ENCODE results near the gene MAMDC2. TPM values are rescaled to one million over a fixed set of nuclear protein-coding genes. Genes with fewer than 3 reads are reported as not detected.

MAMDC2 gene
- polyA plus RNA-seq, 3 donors from 2014 or later: 0.22 to 0.81 TPM; not detected in 1

DNA sequence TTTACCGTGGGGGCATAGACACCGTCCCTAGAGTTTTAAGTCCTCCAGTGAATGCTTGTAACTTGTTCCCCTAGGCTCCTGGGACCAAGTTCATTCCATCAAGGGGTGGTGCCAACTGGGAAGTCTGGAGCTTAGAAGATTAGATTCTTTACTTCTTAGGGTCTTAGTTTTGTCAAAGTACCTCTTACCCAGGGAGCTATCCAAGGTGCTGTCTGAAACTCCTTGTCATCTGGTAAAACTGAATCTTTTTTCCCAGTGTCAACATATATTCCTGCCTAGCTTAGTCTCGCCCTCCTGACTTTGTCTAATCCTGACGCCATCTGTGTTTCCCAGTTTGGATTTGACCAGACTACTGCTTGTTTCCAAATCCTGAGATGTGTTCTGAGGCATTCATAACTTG lies 41.6 kb downstream of the MAMDC2 start:
- Mint-ChIP-seq H3K4me3 (no peak overlapping the region), H3K36me3 (no peaks in the 10 kb centered on the region), H3K27me3 (ENCODE audit: low read depth in 3 of 3) (peaks cover 2 to 16% (median 5%) of the 10 kb centered on the region in 3 donors), H3K27ac (no peak overlapping the region), H3K9me3 (peaks cover 0 to 4% (median 0%) of the 10 kb centered on the region in 6 donors), H3K4me1 (peaks cover 0 to 6% of the 10 kb centered on the region in 2 donors)
- no peak for DNase-seq

DNA sequence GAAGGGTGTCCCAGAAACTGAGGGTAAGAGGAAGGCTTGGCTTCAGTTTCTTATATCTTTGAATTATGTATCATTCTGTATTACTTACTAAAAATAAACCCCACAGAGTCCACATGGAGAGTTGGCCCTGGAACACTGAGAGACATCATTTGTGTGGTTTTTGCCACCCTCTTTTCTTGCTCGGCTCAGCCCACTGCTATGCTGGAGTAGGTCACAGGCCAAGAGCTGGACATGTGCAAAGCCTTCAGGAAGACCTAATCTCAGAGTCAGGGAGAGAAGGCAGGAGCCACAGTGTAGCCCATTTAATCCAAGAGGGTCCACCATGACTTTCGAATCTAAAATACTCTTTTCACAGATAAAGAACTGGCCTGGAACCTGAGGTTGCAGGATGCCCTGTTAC lies 47.5 kb downstream of the MAMDC2 start:
- H3K36me3 Mint-ChIP-seq: no peaks in the 10 kb centered on the region
- peaks cover 5 to 10% (median 5%) of the 10 kb centered on the region in 3 donors for H3K27me3 Mint-ChIP-seq (ENCODE audit: low read depth in 3 of 3)
- H3K27ac Mint-ChIP-seq: no peak overlapping the region
- H3K4me3 Mint-ChIP-seq: no peak overlapping the region
- H3K9me3 Mint-ChIP-seq: peaks cover 0 to 2% (median under 1%) of the 10 kb centered on the region in 6 donors
- no peak for DNase-seq
- H3K4me1 Mint-ChIP-seq: peaks cover 4 to 16% of the 10 kb centered on the region in 2 donors

DNA sequence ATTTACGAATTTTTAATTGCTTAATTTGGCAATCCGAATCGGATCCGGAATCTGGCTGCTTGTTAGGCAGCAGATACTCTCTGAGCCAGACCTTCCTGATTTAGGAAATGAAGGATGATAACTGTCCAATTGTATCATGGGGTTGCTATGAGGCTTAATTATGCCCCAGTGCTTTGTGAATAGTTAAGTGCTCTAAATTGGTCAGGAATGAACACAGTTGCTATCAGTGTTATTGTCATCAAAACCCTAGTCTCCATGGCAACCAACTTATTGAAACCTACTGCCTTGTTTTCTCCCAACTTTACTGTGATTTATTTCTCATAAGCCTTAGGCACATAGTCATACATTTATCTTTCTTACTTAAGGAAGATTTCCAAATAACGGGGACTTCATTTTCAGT lies 47.9 kb downstream of the MAMDC2 start:
- Mint-ChIP-seq H3K4me3 (no peak overlapping the region), H3K9me3 (peaks cover 0 to 2% (median under 1%) of the 10 kb centered on the region in 6 donors), H3K27ac (no peak overlapping the region), H3K36me3 (no peaks in the 10 kb centered on the region), H3K4me1 (peaks cover 4 to 16% of the 10 kb centered on the region in 2 donors), H3K27me3 (ENCODE audit: low read depth in 3 of 3) (peaks cover 5 to 10% (median 5%) of the 10 kb centered on the region in 3 donors)
- no peak for DNase-seq

DNA sequence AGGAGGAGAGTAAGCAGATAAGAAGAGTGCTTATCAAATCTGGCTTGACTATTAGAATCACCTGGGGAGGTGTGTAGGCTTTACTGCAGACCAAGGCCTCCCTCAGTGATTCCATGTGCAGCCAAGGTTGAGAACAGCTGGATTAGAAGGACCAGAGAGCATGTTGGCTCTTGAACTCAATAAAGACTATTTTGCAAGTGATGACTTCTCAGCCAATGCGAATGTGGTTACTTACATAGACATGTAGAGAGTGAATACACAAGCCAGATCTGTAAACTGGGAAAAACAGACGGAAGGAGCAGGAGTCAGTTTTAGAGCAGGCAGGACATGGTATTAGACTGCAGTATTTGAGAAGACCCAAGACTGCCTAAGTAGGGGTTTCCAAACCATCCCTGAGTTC lies 48.5 kb downstream of the MAMDC2 start:
- no peak overlapping the region for H3K4me3 Mint-ChIP-seq
- peaks cover 0 to 2% (median under 1%) of the 10 kb centered on the region in 6 donors for H3K9me3 Mint-ChIP-seq
- H3K27ac Mint-ChIP-seq: no peak overlapping the region
- no peak for DNase-seq
- peaks cover 5 to 10% (median 5%) of the 10 kb centered on the region in 3 donors for H3K27me3 Mint-ChIP-seq (ENCODE audit: low read depth in 3 of 3)
- H3K4me1 Mint-ChIP-seq: peaks cover 4 to 16% of the 10 kb centered on the region in 2 donors
- H3K36me3 Mint-ChIP-seq: no peaks in the 10 kb centered on the region

DNA sequence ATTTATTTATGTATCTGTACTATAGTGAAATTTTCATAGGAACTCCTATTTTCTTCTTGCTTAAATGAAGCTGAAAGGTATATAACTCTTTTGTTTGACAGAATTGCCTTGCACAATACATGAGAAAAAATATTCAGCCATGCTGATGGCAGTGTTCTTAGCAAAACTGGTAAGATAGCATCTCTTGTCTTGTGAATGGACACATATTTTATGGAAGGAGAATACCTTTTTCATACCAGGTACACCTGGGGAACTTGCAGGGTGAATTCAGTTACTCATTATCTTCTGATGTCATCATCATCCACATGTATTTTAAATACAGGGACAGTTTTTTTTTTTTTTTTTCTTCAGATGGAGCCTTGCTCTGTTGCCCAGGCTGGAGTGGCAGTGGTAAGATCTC lies 49.4 kb downstream of the MAMDC2 start:
- Mint-ChIP-seq H3K36me3 (no peaks in the 10 kb centered on the region), H3K4me3 (no peak overlapping the region)

DNA sequence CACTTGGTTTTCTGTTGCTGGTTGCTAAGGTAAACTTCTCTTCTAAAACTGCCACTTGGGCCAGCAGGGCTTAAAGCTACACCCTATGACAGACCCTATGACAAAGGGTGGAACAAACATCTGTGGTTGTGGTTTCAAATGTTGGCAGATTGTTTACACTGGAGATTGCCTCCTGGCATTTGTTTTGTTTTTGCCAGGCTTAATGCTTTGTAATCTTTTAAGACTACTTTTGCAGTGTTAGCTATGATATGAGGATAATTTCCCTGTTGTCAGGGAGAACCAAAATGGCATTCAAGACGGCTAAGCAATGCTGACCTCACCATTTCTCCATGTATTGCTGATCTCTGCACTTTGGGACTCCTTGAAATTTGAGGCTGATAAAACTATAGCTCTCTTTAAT lies 50.3 kb downstream of the MAMDC2 start:
- peaks cover 2 to 7% (median 3%) of the 10 kb centered on the region in 3 donors for H3K27me3 Mint-ChIP-seq (ENCODE audit: low read depth in 3 of 3)
- H3K4me3 Mint-ChIP-seq: peak overlapping the region in 2 of 5 donors; percentile 10 to 24
- H3K27ac Mint-ChIP-seq: peak overlapping the region in 4 of 6 donors; percentile 12 to 66 (median 40)
- H3K36me3 Mint-ChIP-seq: no peaks in the 10 kb centered on the region
- peaks cover 4 to 16% of the 10 kb centered on the region in 2 donors for H3K4me1 Mint-ChIP-seq
- peak; percentile 28 to 58 (median 32) for DNase-seq
- H3K9me3 Mint-ChIP-seq: peaks cover 0 to 2% (median under 1%) of the 10 kb centered on the region in 6 donors

More for the DNA sequence above, 49.4 kb downstream of the MAMDC2 start:
- Mint-ChIP-seq H3K27ac (no peak overlapping the region), H3K27me3 (ENCODE audit: low read depth in 3 of 3) (peaks cover 2 to 7% (median 3%) of the 10 kb centered on the region in 3 donors), H3K4me1 (peaks cover 4 to 16% of the 10 kb centered on the region in 2 donors), H3K9me3 (peaks cover 0 to 2% (median under 1%) of the 10 kb centered on the region in 6 donors)
- no peak for DNase-seq

DNA sequence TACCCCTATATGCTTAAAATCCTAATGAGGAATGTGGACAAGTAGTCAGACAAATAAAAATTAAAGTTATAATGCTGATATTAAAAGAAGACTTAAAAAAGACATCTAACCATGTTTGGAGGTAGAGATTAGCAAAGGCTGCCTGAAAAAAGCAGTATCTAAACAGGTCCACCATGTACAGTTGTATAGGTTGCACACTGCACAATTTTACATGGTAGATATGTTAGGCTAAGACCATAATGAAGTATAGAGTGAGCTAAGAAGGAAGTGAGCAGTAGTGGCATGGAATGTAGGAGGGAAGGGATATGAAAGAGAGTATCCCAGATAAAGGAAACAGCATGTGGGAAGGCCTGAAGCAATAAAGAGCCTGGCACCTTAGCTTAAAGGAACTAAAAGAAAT lies 51.1 kb downstream of the MAMDC2 start:
- no peak overlapping the region for H3K27ac Mint-ChIP-seq
- H3K4me3 Mint-ChIP-seq: no peak overlapping the region
- no peaks in the 10 kb centered on the region for H3K36me3 Mint-ChIP-seq
- peaks cover 4 to 16% of the 10 kb centered on the region in 2 donors for H3K4me1 Mint-ChIP-seq
- H3K27me3 Mint-ChIP-seq (ENCODE audit: low read depth in 3 of 3): peaks cover 0 to 3% (median 2%) of the 10 kb centered on the region in 3 donors
- no peak for DNase-seq
- H3K9me3 Mint-ChIP-seq: peaks cover 0 to 1% (median 0%) of the 10 kb centered on the region in 6 donors

DNA sequence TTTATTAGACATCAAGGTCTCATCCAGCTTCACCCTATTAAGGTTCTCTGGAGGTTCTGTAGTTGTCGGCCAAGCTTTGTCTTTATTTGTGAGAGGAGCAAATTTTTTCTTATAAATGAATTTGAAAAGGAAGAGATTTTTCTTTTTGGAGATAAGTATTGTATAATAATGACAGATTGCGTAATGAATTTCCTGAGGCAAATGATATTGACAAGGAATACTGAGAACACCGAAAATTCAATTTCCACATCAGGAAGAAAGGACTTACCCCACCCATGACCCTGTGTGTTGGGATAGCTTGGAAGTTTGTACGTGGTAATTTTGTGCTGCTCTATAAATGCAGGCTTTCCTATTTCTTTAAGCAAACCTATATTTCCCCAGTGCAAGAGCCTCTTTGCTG lies 53.5 kb downstream of the MAMDC2 start:
- H3K27me3 Mint-ChIP-seq (ENCODE audit: low read depth in 3 of 3): peaks cover 0 to 3% (median 2%) of the 10 kb centered on the region in 3 donors
- H3K36me3 Mint-ChIP-seq: no peaks in the 10 kb centered on the region
- H3K4me3 Mint-ChIP-seq: no peak overlapping the region
- H3K4me1 Mint-ChIP-seq: peaks cover 4 to 16% of the 10 kb centered on the region in 2 donors
- no peak for DNase-seq
- H3K27ac Mint-ChIP-seq: no peak overlapping the region
- peaks cover 0 to 1% (median 0%) of the 10 kb centered on the region in 6 donors for H3K9me3 Mint-ChIP-seq

DNA sequence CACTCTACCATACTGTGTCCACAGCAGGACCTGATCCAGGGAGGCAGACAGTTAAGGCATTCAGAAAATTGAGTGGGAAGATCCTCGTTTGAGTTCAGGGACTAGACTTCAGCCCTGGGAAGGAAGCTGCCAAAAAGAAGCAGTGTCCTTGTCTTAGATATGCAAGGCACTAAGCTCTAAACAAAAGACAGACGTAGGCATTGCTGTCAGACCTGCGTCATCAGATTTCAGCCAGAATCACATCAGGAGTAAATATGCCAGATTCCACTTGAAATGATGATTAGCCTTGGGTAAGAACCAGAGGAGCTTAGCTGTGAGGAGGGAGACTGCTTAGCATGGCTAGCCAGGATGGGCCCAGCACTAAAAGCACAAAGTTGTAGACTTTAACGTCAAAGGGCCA lies 56.7 kb downstream of the MAMDC2 start:
- Mint-ChIP-seq H3K27ac (no peak overlapping the region), H3K4me3 (no peak overlapping the region), H3K4me1 (no peaks in the 10 kb centered on the region), H3K9me3 (peaks cover 0 to 7% (median 0%) of the 10 kb centered on the region in 6 donors), H3K36me3 (no peaks in the 10 kb centered on the region), H3K27me3 (ENCODE audit: low read depth in 3 of 3) (peaks cover 0 to 1% (median 0%) of the 10 kb centered on the region in 3 donors)
- no peak for DNase-seq

DNA sequence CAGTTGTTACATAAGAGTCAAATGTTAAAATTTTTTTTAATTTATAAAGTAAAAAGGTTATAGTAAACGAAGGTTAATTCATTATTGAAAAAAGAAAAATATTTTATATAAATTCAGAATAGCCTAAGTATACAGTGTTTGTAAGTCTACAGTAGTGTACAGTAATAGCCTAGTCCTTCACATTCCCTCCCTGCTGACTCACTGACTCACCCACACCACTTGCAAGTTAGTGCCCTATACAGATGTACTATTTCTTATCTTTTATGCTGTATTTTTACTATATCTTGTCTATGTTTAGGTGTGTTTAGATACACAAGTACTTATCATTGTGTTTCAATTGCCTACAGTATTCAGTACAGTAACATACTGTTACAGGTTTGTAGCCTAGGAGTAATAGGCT lies 57.6 kb downstream of the MAMDC2 start:
- peaks cover 0 to 7% (median 0%) of the 10 kb centered on the region in 6 donors for H3K9me3 Mint-ChIP-seq
- no peaks in the 10 kb centered on the region for H3K36me3 Mint-ChIP-seq
- DNase-seq: no peak
- no peak overlapping the region for H3K27ac Mint-ChIP-seq
- no peaks in the 10 kb centered on the region for H3K27me3 Mint-ChIP-seq (ENCODE audit: low read depth in 3 of 3)
- no peaks in the 10 kb centered on the region for H3K4me1 Mint-ChIP-seq
- H3K4me3 Mint-ChIP-seq: no peak overlapping the region

DNA sequence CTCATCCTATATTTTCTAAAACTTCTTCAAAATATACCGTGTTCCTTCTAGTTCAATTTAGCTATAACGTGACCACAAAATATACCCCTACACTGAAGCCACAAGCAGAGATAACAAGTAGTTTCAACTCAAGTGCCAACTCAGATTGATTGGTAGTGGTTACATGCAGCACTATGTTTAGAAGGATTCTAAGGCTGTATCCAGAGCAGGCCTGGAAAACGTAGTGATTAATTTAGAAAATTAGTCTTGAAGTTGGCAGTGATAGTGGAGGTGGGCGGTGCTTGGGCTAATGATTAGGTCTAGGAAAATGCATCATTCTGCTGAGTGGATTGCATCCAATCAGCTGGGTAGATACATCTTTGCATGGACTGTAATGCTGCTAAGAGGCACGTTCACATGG lies 61.5 kb downstream of the MAMDC2 start:
- DNase-seq: no peak
- H3K36me3 Mint-ChIP-seq: no peaks in the 10 kb centered on the region
- peaks cover 0 to 7% (median 0%) of the 10 kb centered on the region in 6 donors for H3K9me3 Mint-ChIP-seq
- peaks cover 0 to 7% (median 2%) of the 10 kb centered on the region in 3 donors for H3K27me3 Mint-ChIP-seq (ENCODE audit: low read depth in 3 of 3)
- H3K4me1 Mint-ChIP-seq: peaks cover 0 to 1% of the 10 kb centered on the region in 2 donors
- H3K27ac Mint-ChIP-seq: no peak overlapping the region
- H3K4me3 Mint-ChIP-seq: no peak overlapping the region

DNA sequence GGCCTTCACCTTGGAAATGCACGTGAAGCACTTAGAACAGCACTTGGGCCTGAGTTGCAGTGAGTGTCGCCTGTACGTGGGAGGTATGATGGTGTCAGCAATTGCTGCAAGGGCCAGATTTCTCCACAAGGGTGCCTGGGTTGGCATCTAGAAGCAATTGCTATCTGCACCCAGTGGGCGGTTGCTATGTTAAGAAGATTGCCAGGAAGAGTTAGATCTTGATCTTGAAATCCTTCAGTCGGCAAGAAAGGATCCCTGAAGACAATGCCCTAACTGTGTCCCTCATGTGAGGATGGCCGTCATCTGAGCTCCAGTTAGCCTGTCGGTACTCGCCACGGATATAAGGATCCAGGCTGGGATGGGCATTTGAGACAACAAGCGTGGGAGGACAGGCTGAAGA lies 62.9 kb downstream of the MAMDC2 start:
- Mint-ChIP-seq H3K27ac (peak overlapping the region in 1 of 6 donors; percentile 46), H3K9me3 (peaks cover 0 to 8% (median 0%) of the 10 kb centered on the region in 6 donors), H3K4me3 (no peak overlapping the region)

DNA sequence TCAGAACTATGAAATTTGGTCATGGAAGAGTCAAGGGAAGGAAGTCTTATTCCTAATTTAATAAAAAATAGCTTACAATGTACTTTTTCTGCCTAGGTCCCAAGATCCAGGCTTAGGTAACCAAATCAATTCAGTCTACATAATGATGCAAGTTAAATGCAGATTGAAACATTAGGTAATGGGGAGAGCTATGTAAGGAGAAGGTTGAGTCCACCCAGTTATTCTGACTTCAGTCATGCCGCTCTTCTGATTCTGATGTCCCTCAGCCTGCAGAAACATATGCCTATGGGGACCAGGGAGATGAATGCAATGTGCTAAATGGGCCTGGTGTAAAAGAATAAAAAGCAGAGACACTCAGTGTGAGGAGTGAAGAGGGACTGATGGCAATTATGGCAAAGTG lies 63.9 kb downstream of the MAMDC2 start:
- Mint-ChIP-seq H3K4me1 (peaks cover 0 to 7% of the 10 kb centered on the region in 2 donors), H3K9me3 (peaks cover 0 to 8% (median 0%) of the 10 kb centered on the region in 6 donors), H3K27ac (no peak overlapping the region), H3K36me3 (no peaks in the 10 kb centered on the region), H3K4me3 (no peak overlapping the region), H3K27me3 (ENCODE audit: low read depth in 3 of 3) (peaks cover 0 to 13% (median 4%) of the 10 kb centered on the region in 3 donors)
- no peak for DNase-seq

More for the DNA sequence above, 62.9 kb downstream of the MAMDC2 start:
- peaks cover 0 to 13% (median 4%) of the 10 kb centered on the region in 3 donors for H3K27me3 Mint-ChIP-seq (ENCODE audit: low read depth in 3 of 3)
- DNase-seq: no peak
- H3K36me3 Mint-ChIP-seq: no peaks in the 10 kb centered on the region
- H3K4me1 Mint-ChIP-seq: peaks cover 0 to 7% of the 10 kb centered on the region in 2 donors

DNA sequence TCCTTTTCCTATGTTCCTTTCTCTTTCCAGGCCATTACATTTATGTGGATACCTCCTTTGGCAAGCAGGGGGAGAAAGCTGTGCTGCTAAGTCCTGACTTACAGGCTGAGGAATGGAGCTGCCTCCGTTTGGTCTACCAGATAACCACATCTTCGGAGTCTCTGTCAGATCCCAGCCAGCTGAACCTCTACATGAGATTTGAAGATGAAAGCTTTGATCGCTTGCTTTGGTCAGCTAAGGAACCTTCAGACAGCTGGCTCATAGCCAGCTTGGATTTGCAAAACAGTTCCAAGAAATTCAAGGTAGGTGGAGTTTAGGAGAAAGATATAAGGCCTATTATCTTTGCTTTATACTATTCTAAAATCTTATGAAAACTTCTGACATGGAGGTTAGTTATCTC lies 64.5 kb downstream of the MAMDC2 start:
- no peak for DNase-seq
- no peaks in the 10 kb centered on the region for H3K36me3 Mint-ChIP-seq
- no peak overlapping the region for H3K4me3 Mint-ChIP-seq
- peaks cover 0 to 3% (median 0%) of the 10 kb centered on the region in 6 donors for H3K9me3 Mint-ChIP-seq
- no peak overlapping the region for H3K27ac Mint-ChIP-seq
- peaks cover 0 to 15% (median 4%) of the 10 kb centered on the region in 3 donors for H3K27me3 Mint-ChIP-seq (ENCODE audit: low read depth in 3 of 3)
- peaks cover 0 to 7% of the 10 kb centered on the region in 2 donors for H3K4me1 Mint-ChIP-seq

Measured in immature natural killer cell (primary cell).